T-helper 2 cell treated with Interferon-gamma antibody and Interleukin-4, amounts not matched to agents 100 ng/mL and 5 ng/mL, for 36 hours (primary cell): ENCODE results near the gene TRIM15. TPM values are rescaled to one million over a fixed set of nuclear protein-coding genes. Genes with fewer than 3 reads are reported as not detected.
"Not testable (repeated sequence)": the region's sequence is repeated elsewhere in the genome, so short reads cannot be mapped to it uniquely, and the experiment has no call there.

Source experiments
- intact Hi-C: fragments of 100-400 bp; cut with micrococcal nuclease; formaldehyde crosslinking; loops from one replicate; pipeline ENCODE4 v1.15.1; 2023
- total RNA-seq: library from RNA; stranded (reverse); gene quantifications from 2 replicates; pipeline ENCODE4 v1.2.3, GENCODE V29; 2022

Gene TRIM15
- total RNA-seq: 0.25 TPM in 1 of 2 replicates, not detected in the other

DNA sequence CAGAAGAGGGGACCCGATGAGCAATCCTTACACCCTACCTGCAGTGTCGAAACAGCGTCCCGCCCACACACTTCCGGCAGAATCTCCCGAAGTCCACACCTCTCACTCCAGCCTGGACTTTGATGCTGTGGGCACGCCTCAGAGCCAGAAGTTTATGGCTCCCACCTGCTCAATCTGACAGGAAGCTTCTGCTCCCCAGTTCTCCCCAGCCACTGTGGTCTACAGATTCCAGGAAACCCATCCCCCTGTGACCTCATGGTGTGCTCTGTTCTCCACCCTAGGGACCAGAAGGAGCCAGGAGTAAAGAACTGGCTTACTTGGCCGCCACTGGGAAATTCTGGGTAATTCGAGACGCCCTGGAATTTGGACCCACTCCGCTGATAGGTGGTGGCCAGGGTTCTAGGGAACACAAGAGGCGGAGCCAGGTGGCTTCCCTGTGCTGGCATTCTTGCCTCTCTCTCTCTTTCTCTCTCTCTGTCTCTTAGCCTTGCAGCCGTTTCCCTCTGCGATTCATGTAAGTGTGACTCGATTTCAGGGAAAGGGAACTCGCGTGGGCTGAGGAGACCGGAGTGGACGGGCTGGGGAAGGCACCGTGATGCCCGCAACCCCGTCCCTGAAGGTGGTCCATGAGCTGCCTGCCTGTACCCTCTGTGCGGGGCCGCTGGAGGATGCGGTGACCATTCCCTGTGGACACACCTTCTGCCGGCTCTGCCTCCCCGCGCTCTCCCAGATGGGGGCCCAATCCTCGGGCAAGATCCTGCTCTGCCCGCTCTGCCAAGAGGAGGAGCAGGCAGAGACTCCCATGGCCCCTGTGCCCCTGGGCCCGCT lies at the start of gene TRIM15:
Gene TRIM15 (plus strand): TSS at position 457 of the 828 bp plus-strand sequence. CDS start 139 bp downstream, at position 596.
- intact Hi-C loops: no loop called here

DNA sequence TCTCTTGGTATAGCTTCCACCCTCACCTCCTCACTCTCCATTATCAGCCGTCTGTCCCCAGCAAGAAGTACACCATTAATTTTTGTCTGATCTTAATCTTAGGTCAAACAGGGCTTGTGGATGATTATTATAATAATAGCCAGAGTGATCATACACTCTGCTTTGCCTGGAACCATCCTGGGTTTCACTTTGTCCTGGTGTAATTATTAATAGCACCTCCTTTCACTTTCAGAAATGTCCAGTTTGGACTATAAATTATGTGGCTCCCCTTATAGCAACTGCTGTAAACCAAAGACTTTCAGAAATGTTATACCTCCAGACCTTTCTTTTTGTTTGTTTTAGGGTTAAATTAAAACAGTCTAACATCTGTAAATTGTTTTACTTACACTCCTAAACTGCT lies 49.5 kb upstream of the TRIM15 start:
- intact Hi-C loops: no loop called here

DNA sequence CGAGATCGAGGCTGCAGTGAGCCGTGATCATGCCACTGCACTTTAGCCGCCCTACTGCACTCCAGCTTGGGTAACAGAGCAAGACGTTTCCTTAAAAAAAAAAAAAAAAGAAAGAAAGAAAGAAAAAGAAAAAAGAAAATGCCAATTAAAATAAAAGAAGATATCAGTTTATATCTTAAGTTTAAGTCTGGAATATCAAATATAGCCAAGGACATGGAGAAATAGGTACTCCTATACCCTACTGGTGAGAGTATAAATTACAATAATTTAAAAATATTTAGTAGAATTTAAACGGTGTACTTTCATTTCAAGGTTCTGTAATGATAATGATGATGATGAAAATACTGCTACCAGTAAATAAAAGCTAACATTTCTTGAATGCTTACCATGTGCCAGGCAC lies 46.6 kb upstream of the TRIM15 start:
- intact Hi-C loops: no loop called here

DNA sequence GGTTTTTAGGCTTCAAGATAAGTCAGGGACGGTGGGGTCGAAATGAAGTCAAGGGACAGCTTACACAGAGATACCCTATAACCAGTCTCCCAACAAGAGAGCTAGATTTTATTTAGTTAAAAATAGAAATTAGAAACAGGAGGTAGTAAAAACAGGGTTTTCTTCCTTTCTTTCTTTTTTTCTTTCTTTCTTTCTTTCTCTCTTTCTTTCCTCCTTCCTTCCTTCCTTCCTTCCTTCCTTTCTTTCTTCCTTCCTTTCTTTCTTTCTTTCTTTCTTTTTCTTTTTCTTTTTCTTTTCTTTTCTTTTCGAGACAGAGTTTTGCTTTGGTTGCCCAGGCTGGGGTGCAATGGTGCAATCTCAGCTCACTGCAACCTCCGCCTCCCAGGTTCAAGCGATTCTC lies 44.7 kb upstream of the TRIM15 start:
- intact Hi-C loops: not testable (repeated sequence)

DNA sequence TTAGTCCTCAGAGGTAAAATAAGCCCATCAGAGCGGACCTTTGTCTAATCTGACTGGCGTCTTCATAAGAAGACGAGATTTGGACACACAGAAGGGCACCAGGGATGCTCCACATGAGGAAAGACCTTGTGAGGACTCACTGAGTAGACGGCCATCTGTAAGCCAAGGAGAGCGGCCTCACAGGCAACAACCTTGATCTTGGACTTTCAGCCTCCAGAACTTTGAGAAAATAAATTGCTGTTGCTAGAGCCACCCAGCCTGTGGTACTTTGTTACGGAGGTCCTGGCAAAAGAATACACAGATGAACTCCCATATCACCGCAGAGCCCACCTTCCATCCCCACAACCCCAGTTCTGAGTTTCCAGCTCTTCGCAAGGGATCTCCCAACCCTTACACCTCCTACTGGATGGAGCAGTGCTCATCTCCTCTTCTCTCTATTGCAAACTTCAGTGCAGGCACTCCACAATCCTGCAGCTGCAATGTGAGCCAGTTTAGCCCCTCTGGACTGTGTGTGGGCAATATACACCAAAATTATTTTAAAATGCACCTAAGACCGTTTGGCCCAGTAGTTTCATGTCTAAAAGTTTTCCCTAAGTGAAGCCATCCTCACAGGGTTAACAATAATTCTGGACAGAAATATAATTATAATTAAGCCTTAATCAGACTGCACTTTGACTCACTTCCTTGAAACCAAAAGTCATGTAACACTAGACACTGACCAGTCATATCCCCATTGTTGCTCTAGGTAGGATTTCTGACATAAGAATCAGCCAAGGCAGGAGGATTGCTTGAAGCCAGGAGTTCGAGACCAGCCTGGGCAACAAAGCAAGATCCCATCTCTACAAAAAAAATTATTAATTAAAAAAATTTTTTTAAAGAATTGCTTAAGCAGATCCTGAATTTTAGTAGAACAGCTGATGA lies 41.6 kb upstream of the TRIM15 start:
- intact Hi-C loops: no loop called here

DNA sequence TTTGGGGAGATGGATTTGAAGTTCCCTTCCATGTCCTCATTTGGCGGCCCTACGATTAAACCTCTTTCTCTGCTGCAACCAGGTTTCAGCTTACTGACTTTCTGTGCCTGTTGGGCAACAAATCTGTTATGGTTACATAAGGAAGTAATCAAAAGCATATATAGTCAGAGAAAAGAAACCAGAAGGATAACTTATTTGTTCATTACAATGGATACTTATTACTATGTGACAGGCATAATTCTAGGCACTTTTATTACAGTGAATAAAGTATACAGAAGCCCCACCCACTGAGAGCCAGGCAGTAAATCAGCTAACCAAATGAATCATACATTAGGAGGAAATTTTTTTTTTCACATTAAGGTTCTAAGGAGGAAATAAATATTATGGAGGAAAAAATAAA lies 40.8 kb upstream of the TRIM15 start:
- intact Hi-C loops: no loop called here

DNA sequence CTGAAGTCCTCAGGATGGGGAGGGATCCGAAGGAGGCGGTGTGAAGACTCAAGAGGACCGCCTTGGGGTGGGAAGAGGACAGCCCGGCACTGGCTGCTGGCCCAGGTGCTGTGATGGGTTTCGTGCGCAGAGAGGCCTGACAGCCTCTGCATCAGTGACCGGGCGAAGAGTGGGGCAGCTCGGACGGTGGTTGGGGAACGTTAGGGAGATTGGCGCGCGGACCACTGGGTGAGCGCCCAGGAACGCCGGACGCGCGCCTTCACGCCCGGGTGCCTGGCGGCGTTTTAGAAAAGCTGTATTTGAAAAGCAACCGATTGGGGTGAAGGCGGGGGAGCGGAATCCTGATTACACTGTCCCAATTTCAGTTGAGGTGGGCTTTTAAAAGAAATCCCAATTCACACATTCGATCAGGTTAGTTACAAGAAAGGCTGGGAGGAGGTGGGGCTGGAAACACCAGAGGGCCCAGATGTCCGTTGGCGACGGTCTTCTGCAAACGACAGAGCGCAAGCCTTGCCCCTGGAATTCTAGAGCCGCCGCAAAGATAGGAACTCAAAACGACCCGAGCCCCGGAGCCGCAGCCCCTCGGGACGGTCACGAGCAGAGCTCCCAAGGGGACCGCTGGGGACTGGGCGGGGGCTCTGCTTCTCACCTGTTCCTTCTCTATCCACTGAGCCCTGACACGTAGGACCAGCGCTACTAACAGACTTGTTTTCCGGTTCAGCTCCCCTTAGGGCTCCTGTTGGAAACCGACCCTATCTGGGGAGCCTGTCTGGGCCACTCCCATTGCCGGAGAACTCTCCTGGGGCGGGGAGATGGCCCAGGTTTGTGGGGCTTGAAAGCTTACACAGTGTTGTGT lies 35.9 kb upstream of the TRIM15 start:
- intact Hi-C loops: no loop called here

DNA sequence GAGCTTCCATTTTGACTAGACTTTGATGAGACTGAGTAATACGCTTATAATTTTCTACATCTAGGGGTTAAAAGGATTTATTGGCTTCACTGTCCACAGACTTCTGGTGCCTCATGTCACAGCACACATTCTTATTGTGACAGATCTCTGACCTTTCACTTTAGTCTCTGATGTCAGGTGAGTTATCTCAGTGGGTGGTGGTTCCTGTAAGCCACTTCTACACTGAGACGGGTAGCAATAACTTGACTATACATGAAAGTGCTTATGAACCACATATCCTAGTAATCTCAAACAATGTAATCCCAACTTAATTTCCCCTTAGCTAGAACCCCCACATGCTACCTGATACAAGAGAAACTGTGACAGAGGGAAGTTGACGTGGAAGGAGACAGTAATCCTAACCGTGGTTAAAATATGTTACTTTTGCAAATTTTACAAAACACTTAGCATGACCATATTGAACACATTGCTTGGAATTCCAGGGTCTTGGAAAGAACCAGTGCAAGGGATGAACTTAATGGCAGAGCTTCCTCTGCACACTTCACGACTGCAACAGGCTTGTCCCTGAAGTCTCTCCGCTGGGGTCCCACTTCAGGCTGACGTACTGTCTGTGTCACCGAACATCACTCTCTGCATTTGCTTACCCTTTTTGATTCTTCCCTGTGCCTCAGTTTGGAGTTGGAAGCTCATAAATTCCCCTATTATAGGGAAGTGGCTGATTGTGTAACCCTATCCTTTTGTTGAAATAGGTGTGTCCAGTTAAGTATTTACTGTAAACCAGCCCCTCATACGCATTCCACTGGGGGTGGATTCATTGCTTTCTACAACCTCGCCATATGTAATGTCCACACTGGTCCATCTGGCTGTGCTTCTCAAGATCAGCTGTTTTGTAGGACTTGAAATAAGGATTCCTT lies 33.8 kb upstream of the TRIM15 start:
- intact Hi-C loops: no loop called here

DNA sequence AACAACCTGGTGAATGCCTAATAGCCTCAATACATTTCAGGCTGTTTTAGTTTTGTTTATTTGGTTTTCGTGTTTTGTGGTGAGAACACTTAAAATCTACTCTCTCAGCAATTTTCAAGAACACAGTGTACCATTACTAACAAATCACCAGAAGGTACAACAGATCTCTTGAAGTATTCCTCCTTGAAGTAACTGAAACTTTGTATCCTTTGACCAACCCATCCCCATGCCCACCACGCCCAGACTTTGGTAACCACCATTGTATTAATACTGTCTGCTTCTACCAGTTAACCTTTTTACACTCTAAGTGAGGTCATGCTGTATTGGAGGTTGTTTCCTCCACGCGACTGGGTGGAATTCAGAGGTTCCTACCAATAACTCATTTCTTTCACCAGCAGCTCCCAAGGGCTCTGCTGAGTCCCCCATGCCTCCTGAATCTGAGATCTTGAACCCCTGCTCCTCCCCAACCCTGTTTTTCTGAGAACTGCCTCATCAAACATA lies 33.1 kb upstream of the TRIM15 start:
- intact Hi-C loops: no loop called here

DNA sequence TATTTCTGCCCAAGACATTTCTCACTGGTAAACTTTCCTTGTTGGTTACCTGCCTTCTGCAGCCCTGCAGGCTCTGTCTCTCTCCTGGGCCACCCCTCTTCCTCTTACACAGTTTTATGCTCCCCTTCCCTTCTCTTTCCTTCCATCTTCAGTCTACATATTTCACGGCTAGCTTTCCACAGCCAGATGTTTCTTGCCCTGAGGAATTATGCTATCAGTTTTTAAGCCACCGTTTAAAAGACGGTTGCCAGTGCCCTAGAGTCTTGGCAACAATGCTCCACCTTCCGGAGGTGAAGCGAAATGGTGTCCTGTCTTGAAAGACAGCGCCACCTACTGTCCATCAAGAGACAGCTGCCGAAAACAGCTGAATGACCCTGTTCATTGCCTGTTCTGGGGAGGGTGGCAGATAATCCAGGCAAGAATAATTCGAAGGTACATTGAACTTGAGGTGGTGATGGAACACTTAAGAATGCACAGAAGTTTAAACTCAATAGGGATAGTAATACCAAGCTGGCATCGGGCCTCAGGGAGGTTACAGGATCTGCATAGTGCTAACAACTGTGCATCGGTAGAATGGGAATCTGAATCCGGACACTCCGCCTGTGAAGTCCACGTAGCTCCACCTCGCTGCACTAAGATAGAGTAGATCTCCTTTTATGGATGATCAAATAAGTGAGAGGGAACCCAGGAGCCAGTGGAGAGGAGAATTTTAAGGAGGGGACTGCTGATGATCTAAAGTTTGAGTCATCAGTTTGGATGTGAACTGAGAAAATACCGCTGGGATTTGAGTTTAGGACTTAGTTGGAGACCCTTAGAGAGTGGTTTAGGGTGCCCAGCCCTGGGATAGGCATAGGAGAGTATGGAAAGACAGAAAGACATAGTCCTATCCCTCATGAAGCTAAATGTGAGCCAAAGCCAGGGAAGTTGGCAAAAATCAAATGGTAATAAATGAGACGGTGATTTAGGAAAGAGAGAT lies 32.2 kb upstream of the TRIM15 start:
- intact Hi-C loops: loop anchor here (1.0 kb wide), 1 partner anchor 28 kb away; no protein-coding TSS in a partner anchor

DNA sequence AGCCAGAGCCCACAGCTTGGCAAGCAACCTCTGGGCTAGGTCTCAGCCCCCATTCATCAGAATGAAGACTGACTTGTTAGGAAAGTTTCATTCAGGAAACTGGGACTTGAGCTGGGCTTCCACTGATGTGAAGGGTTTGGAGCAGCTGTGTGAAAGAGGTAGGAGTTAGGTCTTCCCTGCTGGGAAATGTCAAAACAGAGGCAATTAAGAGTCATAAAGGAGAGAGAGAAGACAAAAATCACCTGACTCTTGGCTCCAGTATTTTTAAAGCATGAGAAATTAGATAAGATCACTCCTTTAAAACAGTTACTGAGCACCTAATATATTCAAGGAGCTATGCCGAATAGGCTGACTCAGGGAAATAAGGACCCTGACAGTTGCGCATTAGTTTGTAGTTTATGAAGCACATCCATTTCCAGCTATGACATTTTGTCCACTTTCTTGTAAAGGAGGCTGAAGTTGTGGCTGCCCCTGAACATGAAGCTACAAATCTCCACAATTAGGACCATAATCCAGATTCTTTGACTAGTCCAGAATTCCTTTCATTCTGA lies 31.3 kb upstream of the TRIM15 start:
- intact Hi-C loops: loop anchor here (1.0 kb wide), 1 partner anchor 29 kb away; no protein-coding TSS in a partner anchor

DNA sequence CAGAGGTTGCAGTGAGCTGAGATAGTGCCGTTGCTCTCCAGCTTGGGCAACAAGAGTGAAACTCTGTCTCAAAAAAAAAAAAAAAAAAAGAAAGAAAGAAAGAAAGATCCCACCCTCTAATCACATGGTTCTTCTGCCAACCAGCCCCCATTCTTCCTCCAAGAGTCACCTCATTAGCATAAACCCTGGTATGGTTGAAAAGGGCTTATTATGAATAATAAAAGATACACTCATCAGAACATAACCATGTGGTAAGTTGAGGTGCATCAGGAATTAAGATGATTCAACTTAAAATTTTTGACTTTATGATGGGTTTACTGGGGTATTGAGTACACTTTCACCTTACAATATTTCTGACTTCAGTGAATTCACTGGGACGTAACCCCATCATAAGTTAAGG lies 28.2 kb upstream of the TRIM15 start:
- intact Hi-C loops: no loop called here

DNA sequence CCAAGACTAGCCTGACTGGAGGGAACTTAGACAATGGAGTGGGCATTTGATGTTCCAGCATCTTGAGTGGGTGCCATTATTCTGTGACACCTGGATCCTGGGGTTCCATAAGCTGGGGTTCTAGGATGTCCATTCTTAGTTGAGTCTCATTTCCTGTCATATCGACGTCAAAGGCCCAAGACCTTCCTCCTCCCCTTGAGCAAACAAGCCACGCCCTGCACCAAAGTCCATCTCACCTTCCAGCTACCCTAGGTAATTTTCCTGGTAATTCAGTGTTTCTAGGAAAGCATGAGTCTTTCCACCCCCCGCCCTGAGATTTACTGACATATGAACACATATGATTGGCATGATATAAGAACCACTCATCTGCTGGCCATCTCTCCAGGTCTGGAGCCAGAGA lies 27.6 kb upstream of the TRIM15 start, which contains the start of gene TRIM40:
Gene TRIM40 (plus strand): TSS at position 384 of the 400 bp plus-strand sequence. CDS start 897 bp downstream, outside the sequence.
- intact Hi-C loops: no loop called here

DNA sequence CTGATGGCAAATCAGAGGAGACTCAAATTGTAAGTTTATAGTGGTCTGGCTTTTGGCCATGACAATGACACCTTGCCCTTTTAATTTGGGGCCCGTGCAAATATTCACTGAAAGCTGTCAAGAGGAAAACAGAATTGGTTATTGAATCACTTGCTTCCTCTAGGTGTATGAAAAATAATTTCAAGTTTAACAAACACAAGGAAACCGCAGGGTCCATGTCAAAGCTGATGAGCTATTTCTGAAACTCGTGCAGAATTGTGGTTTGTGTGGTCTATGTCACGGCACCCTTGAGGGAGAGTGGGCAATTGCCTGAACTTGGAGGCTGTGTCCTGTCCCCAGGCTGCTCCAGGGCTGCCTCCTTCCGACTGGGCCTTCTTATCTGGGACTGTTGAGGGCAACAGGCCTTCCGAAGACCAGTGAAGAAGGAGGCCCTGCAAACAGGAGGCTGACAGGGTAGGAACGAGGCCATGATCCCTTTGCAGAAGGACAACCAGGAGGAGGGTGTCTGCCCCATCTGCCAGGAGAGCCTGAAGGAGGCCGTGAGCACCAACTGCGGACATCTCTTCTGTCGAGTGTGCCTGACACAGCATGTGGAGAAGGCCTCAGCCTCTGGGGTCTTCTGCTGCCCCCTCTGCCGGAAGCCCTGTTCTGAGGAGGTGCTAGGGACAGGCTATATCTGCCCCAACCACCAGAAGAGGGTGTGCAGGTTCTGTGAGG lies 26.6 kb upstream of the TRIM15 start:
- intact Hi-C loops: no loop called here

DNA sequence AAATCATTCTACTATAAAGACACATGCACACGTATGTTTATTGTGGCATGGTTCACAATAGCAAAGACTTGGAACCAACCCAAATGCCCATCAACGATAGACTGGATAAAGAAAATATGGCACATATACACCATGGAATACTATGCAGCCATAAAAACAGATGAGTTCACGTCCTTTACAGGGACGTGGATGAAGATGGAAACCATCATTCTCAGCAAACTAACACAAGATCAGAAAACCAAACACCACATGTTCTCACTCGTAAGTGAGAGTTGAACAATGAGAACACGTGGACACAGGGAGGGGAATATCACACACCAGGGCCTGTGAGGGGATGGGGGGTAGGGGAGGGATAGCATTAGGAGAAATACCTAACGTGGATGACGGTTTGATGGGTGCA lies 23.1 kb upstream of the TRIM15 start:
- intact Hi-C loops: not testable (repeated sequence)

DNA sequence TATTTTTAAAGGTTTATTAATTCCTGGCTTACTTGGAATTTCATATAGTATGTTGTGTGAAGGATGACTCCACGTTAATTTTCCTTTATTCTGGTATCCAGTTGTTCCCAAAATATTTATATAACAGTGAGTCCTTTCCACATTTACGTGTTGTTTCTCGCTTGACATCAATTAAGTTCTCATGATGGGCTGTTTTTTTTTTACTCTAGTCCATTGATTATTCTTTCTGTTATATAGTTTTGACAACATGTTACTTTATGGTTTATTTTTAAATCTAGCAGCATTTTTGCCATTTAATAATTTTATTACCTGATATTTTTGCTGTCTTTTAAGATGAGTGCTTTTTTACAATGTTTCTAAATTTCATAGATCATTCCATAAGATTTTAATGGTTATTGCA lies 20.7 kb upstream of the TRIM15 start:
- intact Hi-C loops: no loop called here

DNA sequence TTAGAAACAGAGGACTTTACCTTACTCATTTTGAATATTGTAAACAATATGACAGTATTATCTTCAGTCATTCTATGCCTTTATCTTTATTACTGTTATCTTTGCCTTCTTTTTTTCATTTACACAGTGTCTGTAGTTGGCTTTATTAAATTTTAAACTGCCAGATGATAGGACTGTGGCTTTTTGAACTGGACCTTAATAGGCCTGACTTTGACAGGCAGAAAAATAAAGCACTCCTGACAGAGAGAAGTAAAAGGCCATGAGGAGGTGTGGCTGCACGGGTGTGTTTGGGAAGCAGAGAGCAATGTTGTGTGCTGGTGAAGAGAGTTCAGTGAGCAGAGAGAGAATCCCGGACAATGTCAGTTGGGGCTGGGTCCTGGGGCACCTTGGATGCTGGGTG lies 19.6 kb upstream of the TRIM15 start:
- intact Hi-C loops: no loop called here

DNA sequence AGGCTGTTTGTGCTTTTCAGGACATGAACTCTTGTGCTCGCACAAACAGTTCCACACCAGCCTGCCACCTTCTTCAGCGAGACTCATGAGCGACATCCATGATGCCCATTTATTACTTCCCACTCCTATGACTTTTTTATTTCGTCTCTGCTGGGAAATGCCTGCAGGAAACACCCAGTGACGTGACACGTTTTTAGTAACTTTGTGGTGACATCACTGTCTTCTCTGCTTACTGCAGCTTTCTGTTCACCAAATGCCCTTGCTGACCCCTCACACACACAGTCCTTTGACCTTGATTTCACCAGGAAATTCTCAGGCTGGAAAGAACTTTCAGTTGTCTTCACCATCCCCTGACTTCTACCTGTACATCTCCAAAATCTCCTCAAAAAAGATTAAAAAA lies 18.5 kb upstream of the TRIM15 start:
- intact Hi-C loops: no loop called here
